KBM-7 (cell line): ENCODE data around the gene ODR4.
"Not testable (repeated sequence)": the region's sequence is repeated elsewhere in the genome, so short reads cannot be mapped to it uniquely, and the experiment has no call there.

Experiments used
- DNase-seq: peaks from one replicate; pipeline ENCODE4 v3.0.0-alpha.2; 2015
- in situ Hi-C: fragments of 300-500 bp; cut with MboI; formaldehyde crosslinking; loops from 2 replicates; pipeline ENCODE4 v1.14.3; 2020; ENCODE audit warnings: low sequenced_read_pairs, low pct_unique_long_range_greater_than_20kb, mixed read lengths

ODR4 gene

DNA sequence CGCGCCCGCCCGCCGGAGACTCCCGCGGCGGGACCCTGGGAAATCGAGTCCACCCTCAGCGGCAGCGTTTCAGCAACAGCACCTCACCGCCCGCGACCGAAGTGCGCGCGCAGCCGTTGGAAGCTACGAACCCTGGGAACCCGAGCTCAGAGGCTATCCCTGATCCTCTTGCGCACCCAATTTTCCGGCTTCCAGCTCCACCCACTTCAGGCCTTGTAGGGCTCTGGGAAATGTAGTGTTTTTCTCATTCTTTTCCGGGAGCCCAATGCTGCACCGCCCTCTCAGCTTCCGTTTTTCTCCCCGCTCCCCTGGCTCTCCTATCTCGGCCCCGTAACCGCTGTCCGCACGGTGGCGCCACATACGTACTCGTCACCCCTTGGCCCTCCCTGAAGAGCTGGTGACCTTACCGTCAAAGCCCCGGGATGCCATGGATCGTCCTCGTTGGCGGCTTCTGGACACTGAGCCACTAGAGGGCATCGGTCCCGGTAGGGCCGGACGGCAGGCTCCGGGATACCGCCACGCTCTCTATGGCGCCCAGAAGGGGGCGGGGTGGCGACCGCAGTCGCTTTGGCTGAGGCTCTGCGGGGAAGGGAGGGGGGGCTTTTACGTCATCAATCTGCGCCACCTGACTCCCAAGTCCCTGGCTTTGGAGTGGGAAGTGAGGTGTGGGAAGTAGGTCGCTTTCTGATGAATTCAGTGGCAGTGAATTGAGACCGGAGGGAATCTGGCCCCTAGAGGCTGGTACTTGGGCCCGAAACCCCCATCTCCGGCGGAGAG is at the start of gene ODR4, which contains the start of gene TPR:
ODR4 (plus strand) TSS at position 687 of the 777 bp plus-strand sequence. CDS start 3,948 bp downstream, outside the sequence.
TPR (minus strand) TSS at position 102 of the 777 bp plus-strand sequence. CDS start 225 bp downstream, outside the sequence.
- DNase-seq = peak; percentile 100
- in situ Hi-C loops = no loop called here

- no peak for DNase-seq
- in situ Hi-C loops = no loop called here
These were observed 49.6 kb upstream of the ODR4 start for GRCh38 chr1:186326009-186326408.

DNA sequence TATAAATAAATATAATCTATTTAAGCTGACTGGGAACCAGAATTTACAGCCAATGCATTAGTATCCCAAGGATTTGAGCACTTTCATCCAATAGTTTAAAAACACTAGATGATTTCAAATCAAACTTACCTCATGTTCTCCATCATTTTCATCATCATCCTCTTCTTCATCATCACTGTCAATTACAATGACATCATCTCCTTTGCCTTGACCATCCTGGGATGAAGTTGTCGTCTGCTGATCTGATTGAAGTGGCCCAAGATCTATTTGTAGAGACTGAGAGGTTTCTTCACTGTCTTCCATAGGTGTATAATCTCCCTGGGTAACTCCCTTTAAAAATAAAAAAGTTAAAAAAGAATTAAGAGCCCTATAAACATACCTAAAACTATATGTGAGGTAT is 48.3 kb upstream of the ODR4 start:
- peak; percentile 34 for DNase-seq

GRCh38 chr1:186330758-186331157 is 44.9 kb upstream of the ODR4 start:
- in situ Hi-C loops = no loop called here
- DNase-seq = no peak

More for the DNA sequence above, 48.3 kb upstream of the ODR4 start:
- in situ Hi-C loops = no loop called here

GRCh38 chr1:186337554-186337953 is 38.1 kb upstream of the ODR4 start:
- in situ Hi-C loops = no loop called here

GRCh38 chr1:186340772-186341171 is 34.9 kb upstream of the ODR4 start:
- DNase-seq = no peak
- in situ Hi-C loops = no loop called here

More at GRCh38 chr1:186337554-186337953, 38.1 kb upstream of the ODR4 start:
- DNase-seq = no peak

DNA sequence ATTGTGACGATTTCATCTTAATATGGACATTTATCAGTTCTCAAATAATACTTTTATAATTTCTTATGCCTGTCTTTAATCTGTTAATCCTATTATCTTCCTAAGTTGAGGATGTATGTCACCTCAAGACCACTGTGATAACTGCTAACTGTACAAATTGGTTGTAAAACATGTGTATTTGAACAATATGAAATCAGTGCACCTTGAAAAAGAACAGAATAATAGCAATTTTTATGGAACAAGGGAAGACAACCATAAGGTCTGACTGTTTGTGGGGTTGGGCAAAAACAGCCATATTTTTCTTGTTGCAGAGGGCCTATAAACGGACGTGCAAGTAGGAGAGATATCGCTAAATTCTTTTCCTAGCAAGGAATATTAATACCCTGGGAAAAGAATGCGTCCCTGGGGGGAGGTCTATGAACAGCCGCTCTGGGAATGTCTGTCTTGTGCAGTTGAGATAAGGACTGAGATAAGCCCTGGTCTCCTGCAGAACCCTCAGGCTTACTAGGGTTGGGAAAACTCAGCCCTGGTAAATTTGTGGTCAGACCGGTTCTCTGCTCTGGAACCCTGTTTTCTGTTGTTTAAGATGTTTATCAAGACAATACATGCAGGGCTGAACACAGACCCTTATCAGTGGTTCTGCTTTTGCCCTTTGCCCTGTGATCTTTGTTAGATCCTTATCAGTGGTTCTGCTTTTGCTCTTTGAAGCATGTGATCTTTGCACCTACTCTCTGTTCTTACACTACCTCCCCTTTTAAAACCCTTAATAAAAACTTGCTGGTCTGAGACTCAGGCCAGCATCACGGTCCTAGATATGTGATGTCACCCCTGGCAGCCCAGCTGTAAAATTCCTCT is 27.6 kb upstream of the ODR4 start:
- in situ Hi-C loops = not testable (repeated sequence)
- peak; percentile 59 for DNase-seq

GRCh38 chr1:186374303-186375151 is 1.1 kb upstream of the ODR4 start:
- in situ Hi-C loops = no loop called here
- no peak for DNase-seq

DNA sequence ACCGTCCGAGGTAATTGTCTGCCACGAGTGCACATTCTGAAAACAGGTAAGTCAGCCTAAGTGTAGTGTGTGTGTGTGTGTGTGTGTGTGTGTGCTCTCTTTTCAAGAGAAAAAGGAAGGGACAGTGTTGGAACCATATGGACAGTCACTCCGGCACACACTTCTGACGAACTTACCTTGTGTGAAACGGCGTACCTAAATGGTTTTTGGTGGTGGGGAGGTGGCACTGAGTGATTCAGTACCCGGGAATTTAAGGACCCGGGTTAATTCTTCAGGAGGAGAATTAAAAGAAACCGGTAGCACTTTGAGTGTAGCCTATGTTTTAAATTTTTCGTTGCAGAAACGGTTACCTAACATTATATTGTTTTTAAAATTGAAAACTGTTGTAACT is 286 bp downstream of the ODR4 start:
- in situ Hi-C loops = no loop called here
- DNase-seq = no peak

DNA sequence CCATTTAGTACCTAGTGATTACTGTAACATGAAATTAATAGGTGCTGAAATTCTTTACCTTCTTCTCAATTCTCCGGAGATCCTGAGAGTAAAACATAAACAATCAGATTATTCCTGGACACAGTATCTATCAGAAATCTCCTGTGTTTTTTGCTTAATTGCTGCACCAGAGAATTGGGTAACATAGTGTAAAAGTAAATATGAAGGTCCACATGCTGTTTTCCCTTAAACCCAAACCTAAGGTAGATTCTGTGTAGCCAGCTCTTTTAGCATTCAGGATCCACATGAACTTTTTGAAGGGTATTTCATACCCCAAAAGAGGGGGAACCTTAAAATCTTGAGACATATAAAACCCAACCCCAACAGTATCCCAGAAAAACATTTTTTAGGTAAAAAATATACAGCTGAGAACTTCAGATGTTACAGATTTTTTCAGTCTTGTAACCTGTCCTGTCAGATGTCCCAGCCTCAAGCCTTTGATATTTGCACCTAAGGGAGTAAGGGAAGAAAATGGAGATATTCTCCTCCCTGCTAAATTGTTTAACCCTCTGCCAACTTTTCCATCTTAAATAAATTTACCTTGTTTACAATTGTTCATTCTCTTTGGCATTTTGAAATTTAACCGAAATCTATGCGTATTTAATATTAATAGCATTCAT is 11.2 kb downstream of the ODR4 start:
- in situ Hi-C loops = no loop called here
- no peak for DNase-seq

GRCh38 chr1:186390925-186391324 is 15.3 kb downstream of the ODR4 start:
- DNase-seq = no peak
- in situ Hi-C loops = no loop called here

GRCh38 chr1:186391841-186392240 is 16.2 kb downstream of the ODR4 start:
- in situ Hi-C loops = no loop called here
- DNase-seq = no peak

- in situ Hi-C loops, DNase-seq: not testable (repeated sequence)
These were observed 17.1 kb downstream of the ODR4 start for GRCh38 chr1:186392711-186393110.

- DNase-seq, in situ Hi-C loops: not testable (repeated sequence)
These were observed 25.8 kb downstream of the ODR4 start for GRCh38 chr1:186401446-186401845.

GRCh38 chr1:186403632-186404031 is 28.0 kb downstream of the ODR4 start:
- no peak for DNase-seq
- in situ Hi-C loops = no loop called here

- in situ Hi-C loops = no loop called here
- peak; percentile 62 for DNase-seq
These were observed 28.9 kb downstream of the ODR4 start for GRCh38 chr1:186404454-186405051.

GRCh38 chr1:186409091-186409490 is 33.5 kb downstream of the ODR4 start:
- no peak for DNase-seq
- in situ Hi-C loops = no loop called here

- no peak for DNase-seq
- in situ Hi-C loops = no loop called here
These were observed 37.7 kb downstream of the ODR4 start for GRCh38 chr1:186413319-186413718.
